Mucosa of rectum (tissue), 2 donors: ENCODE measurements around the gene ADGRB3.

Experiments used
- H3K27ac ChIP-seq, 2 donors: one replicate each; pipeline ENCODE4 v1.7.0; 2013; ENCODE audit warnings: inconsistent platforms in 2 of 2, low read depth in 2 of 2, low read length in 2 of 2
- H3K27me3 ChIP-seq, 2 donors: one replicate each; pipeline ENCODE4 v1.7.0; 2013; ENCODE audit warnings: low read length in 2 of 2; ENCODE audit not compliant: control insufficient read depth in 2 of 2, insufficient read depth in 2 of 2
- H3K36me3 ChIP-seq, 2 donors: one replicate each; pipeline ENCODE4 v1.7.0; 2013; ENCODE audit warnings: low read length in 2 of 2; ENCODE audit not compliant: control insufficient read depth in 2 of 2, insufficient read depth in 2 of 2
- H3K4me1 ChIP-seq, 2 donors: one replicate each; pipeline ENCODE4 v1.7.0; 2013; ENCODE audit warnings: low read length in 2 of 2, mild to moderate bottlenecking in 1 of 2; ENCODE audit not compliant: control insufficient read depth in 2 of 2, insufficient read depth in 2 of 2
- H3K4me3 ChIP-seq, 2 donors: one replicate each; pipeline ENCODE4 v1.7.0; 2013; ENCODE audit warnings: low read length in 2 of 2
- H3K9ac ChIP-seq, 2 donors: one replicate each; pipeline ENCODE4 v1.7.0; 2013; ENCODE audit warnings: low read length in 2 of 2, low read depth in 1 of 2, mild to moderate bottlenecking in 1 of 2
- H3K9me3 ChIP-seq, 2 donors: one replicate each; pipeline ENCODE4 v1.7.0; 2013; ENCODE audit warnings: low read length in 2 of 2; ENCODE audit not compliant: control insufficient read depth in 2 of 2
- donor health status: healthy.
- donor health status: Normal muscosa, but diverticular disease.

Gene ADGRB3

DNA sequence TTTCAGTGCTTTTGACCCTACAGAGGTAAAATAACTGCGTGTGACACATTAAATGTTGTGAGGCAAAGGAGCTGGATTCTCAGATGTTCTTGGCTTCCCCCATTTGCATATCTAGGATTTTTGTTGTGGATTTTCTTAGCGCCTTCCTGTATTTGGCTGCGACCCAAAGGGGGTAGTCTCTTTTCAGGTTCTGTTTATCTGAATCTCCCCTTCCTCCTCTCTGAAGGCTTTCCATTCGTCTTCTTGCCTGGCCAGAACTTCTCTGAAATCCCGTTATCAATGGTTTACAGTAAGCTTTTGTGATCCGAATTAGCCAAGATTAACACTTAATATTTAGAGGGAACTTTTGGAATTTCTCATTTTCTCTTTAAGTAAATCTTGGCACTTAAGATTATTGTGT is 60.8 kb downstream of the ADGRB3 start:
- H3K9me3 ChIP-seq, result no peaks in the 10 kb centered on the region
- H3K27me3 ChIP-seq, result no peaks in the 10 kb centered on the region
- H3K27ac ChIP-seq, result no peak overlapping the region
- no peaks in the 10 kb centered on the region for H3K4me1 ChIP-seq
- H3K4me3 ChIP-seq, result no peak overlapping the region
- H3K9ac ChIP-seq, result no peak overlapping the region
- no peaks in the 10 kb centered on the region for H3K36me3 ChIP-seq

DNA sequence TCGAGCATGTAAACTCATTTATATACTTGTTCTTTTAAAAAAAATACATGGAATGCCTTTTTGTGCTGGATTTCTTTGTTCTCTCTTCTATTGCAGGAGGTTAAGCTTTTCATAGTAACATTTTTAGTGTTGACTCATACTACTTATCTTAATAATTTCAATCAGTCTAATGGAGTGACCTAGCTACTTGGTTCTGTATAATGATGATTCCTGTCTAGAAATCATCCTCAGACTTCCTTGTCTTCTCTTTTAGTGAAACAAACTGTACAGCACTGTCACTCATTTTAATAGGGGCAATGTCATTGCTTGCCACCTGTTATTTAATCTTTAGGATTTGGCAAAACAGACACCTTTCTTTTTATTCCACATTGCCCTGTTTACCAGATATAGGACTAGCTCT is 62.3 kb downstream of the ADGRB3 start:
- no peak overlapping the region for H3K9ac ChIP-seq
- H3K36me3 ChIP-seq, result no peaks in the 10 kb centered on the region
- H3K27me3 ChIP-seq, result no peaks in the 10 kb centered on the region
- H3K4me3 ChIP-seq, result no peak overlapping the region
- H3K4me1 ChIP-seq, result no peaks in the 10 kb centered on the region
- no peak overlapping the region for H3K27ac ChIP-seq
- no peaks in the 10 kb centered on the region for H3K9me3 ChIP-seq

DNA sequence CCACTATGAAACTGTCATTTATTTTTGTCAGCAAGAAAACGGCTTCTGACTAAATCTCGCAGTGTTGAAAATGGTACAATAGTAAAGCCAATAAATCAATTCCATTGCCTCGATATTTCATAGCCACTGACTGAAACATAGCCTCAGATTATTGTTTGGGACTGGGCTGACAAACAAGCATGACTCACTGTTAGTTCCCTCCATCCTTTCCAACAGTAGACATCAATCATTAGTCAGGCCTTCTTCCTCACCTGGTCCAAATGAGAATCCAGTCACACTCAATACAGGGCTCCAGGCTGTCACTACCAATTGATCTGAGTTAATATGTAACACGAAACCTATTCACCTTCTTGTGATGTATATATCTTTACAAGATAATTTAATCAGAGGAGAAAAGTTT is 66.1 kb downstream of the ADGRB3 start:
- H3K9ac ChIP-seq, result no peak overlapping the region
- no peaks in the 10 kb centered on the region for H3K4me1 ChIP-seq
- H3K27me3 ChIP-seq, result no peaks in the 10 kb centered on the region
- H3K27ac ChIP-seq, result no peak overlapping the region
- H3K9me3 ChIP-seq, result no peaks in the 10 kb centered on the region
- H3K4me3 ChIP-seq, result no peak overlapping the region
- no peaks in the 10 kb centered on the region for H3K36me3 ChIP-seq

DNA sequence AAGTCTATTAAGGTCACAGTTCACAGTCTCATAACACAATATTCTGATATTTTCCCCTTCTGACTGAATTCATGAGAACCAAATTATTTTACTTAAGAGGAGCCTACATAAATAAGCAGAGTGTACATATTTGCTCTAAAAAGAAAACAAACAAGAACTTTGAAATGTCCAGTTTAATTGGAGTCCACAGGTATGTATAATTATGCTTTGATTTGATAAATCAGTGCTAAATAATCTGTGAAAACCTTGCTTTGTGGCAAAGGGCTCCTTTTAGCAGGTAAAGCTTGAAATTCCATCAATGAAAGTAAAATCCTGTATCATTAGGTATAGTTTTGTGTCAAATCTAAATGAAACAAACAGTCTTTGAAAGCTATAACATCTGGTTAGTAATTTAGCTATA is 69.4 kb downstream of the ADGRB3 start:
- Histone ChIP-seq H3K27ac (no peak overlapping the region), H3K9ac (no peak overlapping the region), H3K4me3 (no peak overlapping the region), H3K4me1 (no peaks in the 10 kb centered on the region), H3K27me3 (no peaks in the 10 kb centered on the region), H3K9me3 (no peaks in the 10 kb centered on the region), H3K36me3 (no peaks in the 10 kb centered on the region)

DNA sequence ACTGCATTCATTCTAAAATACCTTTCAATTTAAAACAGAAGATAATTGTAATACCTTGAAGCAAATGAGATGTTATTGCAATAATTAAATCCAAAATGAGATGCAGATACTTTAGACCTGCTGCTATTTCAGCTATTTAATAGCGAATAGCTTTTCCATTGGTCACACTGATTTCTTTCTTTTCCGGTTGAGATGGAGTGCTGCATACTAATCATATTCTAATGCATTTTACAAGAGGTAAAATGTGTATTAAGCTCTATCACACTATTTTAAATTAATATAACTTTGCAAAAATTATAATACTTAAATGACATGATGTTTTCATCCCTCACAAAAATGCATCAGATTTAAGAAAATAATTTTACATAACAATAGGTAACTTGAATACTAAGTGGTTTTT is 74.0 kb downstream of the ADGRB3 start:
- Histone ChIP-seq H3K27me3 (no peaks in the 10 kb centered on the region), H3K4me3 (no peak overlapping the region), H3K9ac (no peak overlapping the region), H3K36me3 (no peaks in the 10 kb centered on the region), H3K4me1 (no peaks in the 10 kb centered on the region), H3K27ac (no peak overlapping the region), H3K9me3 (no peaks in the 10 kb centered on the region)

DNA sequence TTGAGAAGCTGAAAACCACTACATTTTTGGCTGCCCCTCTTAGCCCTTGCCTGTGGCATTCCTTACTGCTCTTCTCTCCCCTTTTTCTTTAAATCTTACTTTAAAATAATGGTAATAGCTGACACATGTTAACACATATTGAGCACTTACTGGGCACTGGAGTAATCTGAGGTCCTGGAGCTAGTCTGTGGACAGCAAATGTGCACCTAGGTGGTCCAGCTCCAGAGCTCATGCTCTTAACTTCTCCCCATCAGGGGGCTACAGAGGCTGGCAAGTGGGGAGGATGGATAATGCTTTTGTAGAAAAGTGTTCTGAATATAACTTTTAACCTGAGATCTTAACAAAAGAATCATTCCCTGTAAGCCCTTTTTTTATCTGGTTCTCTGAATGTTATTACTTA is 74.8 kb downstream of the ADGRB3 start:
- no peaks in the 10 kb centered on the region for H3K9me3 ChIP-seq
- no peaks in the 10 kb centered on the region for H3K4me1 ChIP-seq
- H3K4me3 ChIP-seq, result no peak overlapping the region
- H3K36me3 ChIP-seq, result no peaks in the 10 kb centered on the region
- H3K9ac ChIP-seq, result no peak overlapping the region
- H3K27ac ChIP-seq, result no peak overlapping the region
- no peaks in the 10 kb centered on the region for H3K27me3 ChIP-seq

DNA sequence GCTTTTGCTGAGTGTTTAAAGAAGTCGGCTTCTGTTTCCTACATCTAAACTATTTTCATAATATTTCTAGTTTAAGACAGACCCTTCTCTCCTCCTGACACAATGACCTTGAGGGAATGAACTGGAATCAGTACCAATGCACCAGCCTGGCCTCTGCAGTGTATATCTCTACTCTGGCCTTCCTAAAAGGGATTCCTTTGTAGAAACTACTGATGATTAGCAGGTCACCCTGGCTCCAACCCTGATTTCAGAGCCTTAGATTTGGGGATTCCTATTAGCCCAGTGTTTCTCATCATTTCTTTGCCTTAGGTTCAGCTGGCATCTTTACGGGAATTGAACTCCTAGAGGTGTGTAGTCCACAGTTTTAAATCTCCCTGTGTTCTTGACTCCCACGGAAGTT is 75.4 kb downstream of the ADGRB3 start:
- H3K9ac ChIP-seq, result no peak overlapping the region
- H3K36me3 ChIP-seq, result no peaks in the 10 kb centered on the region
- H3K9me3 ChIP-seq, result no peaks in the 10 kb centered on the region
- H3K4me3 ChIP-seq, result no peak overlapping the region
- no peaks in the 10 kb centered on the region for H3K27me3 ChIP-seq
- no peaks in the 10 kb centered on the region for H3K4me1 ChIP-seq
- no peak overlapping the region for H3K27ac ChIP-seq

DNA sequence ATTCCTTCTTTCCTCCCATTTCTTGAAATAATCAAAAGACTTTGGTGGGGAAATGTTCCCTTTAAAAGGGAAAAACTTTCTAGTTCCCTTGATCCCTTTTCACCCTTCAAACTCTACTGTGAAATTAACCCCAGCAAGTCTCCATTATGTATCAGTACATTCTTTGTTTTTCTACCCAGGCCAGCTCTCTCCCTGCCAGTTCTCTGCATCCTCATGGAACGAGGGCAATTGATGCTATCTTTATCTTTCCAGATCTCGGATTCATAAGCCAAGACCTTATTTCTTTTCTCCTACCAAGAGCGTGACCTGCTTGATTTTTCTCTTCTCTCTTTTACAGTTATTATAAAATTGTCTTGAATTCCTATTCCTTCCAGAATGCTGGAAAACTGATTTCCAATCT is 75.8 kb downstream of the ADGRB3 start:
- H3K9ac ChIP-seq, result no peak overlapping the region
- no peaks in the 10 kb centered on the region for H3K4me1 ChIP-seq
- H3K27me3 ChIP-seq, result no peaks in the 10 kb centered on the region
- no peak overlapping the region for H3K27ac ChIP-seq
- no peaks in the 10 kb centered on the region for H3K36me3 ChIP-seq
- H3K4me3 ChIP-seq, result no peak overlapping the region
- H3K9me3 ChIP-seq, result no peaks in the 10 kb centered on the region

DNA sequence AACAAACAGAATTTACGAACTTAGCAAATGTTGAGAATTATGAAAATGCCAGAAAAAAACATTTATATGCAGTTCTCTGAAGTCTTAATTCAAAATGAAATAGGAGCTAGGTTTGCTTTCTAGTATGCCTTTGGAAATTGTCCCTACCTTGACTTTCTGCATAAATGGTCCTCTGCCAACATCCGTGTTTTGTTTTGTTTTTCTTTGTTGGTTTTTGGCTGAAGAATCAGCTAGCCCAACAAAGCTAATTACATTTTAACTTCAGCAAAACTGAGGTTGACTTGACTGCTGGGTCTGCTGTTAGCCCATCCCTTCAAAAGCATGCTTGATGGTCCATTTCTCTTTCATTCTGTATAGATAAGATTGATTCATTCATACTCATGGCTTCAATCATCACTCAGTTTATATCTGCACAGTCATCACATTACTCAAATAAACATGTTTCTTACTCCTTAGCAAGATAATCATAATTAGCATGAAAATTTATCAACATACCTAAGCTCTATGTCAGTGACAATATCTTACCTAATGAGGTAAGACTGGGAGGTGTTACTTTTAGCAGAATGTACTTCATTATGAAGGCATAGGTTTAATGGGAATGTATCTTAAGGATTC is 76.4 kb downstream of the ADGRB3 start:
- Histone ChIP-seq H3K27ac (no peak overlapping the region), H3K4me1 (no peaks in the 10 kb centered on the region), H3K36me3 (no peaks in the 10 kb centered on the region), H3K9ac (no peak overlapping the region), H3K27me3 (no peaks in the 10 kb centered on the region), H3K9me3 (no peaks in the 10 kb centered on the region), H3K4me3 (no peak overlapping the region)

DNA sequence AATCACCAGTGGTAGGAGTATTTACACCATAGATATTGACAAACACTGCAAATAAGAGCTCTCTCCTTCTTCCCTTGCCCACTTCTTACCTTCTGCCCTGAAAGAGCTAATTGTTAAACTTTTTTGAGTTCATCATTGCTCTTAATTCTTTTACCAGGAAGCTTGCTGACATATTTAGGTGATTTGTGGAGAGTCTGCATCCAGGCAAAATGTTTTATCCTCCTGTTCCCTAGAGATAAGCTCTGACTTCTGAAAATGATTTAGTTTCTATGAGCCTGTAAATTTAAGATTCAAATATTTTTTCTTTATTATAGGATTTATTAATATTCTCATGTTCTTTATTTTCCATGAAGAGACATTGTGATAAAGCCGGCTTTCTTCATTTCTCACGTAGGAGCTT is 81.5 kb downstream of the ADGRB3 start:
- no peaks in the 10 kb centered on the region for H3K9me3 ChIP-seq
- no peak overlapping the region for H3K27ac ChIP-seq

More for the DNA sequence above, 81.5 kb downstream of the ADGRB3 start:
- Histone ChIP-seq H3K4me1 (no peaks in the 10 kb centered on the region), H3K36me3 (no peaks in the 10 kb centered on the region), H3K27me3 (no peaks in the 10 kb centered on the region), H3K4me3 (no peak overlapping the region), H3K9ac (no peak overlapping the region)
